H1 (cell line): ENCODE measurements around the gene CD164.

Source experiments
- HDAC2 ChIP-seq, 2 experiments: fragments of 300-600 bp in 1 of 2; sonication (generic) in 1 of 2; IDR thresholded peaks; 2 replicates each; pipeline ENCODE4 v1.6.1; 2011 to 2012; ENCODE audit warnings: low read depth in 2 of 2, low read length in 2 of 2, mild to moderate bottlenecking in 2 of 2, moderate library complexity in 2 of 2, borderline replicate concordance in 1 of 2, inconsistent platforms in 1 of 2
- POLR2A ChIP-seq, 2 experiments: IDR thresholded peaks; 1 replicate in 1 of 2; 2 replicates in 1 of 2; pipeline ENCODE4 v1.6.1; 2011; ENCODE audit warnings: low read depth in 2 of 2, low read length in 2 of 2, mild to moderate bottlenecking in 2 of 2; ENCODE audit errors: control extremely low read depth in 1 of 2
- RNF2 ChIP-seq: fragments of 200-900, 300-1000 bp; sonication (generic); IDR thresholded peaks from 2 replicates; pipeline ENCODE4 v1.7.1; 2016; ENCODE audit warnings: borderline replicate concordance, low read depth, mild to moderate bottlenecking, antibody characterized with exemption, low read length; ENCODE audit not compliant: poor library complexity, severe bottlenecking; ENCODE audit errors: missing control alignments
- TAF1 ChIP-seq: IDR thresholded peaks from 2 replicates; pipeline ENCODE4 v1.6.1; 2011; ENCODE audit warnings: mild to moderate bottlenecking, low read depth, low read length

GRCh38 chr6:109345986-109346385 lies 36.3 kb downstream of the CD164 start:
- TF ChIP-seq POLR2A (IDR thresholded peaks at IDR 0.05; ENCODE audit: control extremely low read depth in 1 of 2, low read depth in 2 of 2, low read length in 2 of 2) (no peak), HDAC2 (IDR thresholded peaks at IDR 0.05; ENCODE audit: borderline replicate concordance in 1 of 2, low read depth in 2 of 2, low read length in 2 of 2) (no peak), TAF1 (no peak), RNF2 (no peak)
